ENCODE data around the gene LGSN. TPM values are rescaled to one million over a fixed set of nuclear protein-coding genes. Genes with fewer than 3 reads are reported as not detected.

The LGSN gene
- total and polyA plus RNA-seq, 10 of the 15 experiments (the other 5 are each of a cell fraction or from before 2014, with no cell fraction given): not detected

DNA sequence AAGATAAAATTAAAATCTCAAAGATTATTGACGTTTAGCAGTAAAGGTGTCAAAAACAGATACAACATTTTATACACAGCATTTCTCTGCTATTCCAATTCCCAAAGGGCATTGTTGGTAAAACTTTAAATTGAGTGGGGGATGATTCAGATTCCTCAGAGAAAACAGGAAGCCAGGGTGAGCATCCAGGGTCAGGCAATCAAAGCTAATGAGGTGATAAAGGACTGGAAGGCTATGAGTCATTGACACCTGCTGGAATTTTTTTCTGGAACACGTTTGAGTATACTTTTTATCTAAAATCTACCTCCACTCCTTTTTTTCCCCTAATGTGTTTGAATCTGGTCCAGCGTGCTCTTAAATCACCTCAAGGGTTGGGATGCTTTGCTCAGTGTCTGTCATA, 56.3 kb downstream of the LGSN start (continued):
- TF ChIP-seq IRF5 (IDR thresholded peaks at IDR 0.05; ENCODE audit: borderline replicate concordance) (no peak), RBBP5 (conservative IDR thresholded peaks at IDR 0.05) (no peak), DPF2 (IDR thresholded peaks at IDR 0.05) (no peak), EGR1 (IDR thresholded peaks at IDR 0.05; ENCODE audit: borderline replicate concordance in 1 of 2, low read depth in 2 of 2, low read length in 2 of 2) (no peak)

- FAIRE-seq: no peak
- SMC1A ChIA-PET (ENCODE audit: uncharacterized antibody, unreplicated experiment): interaction anchor here (0.7 to 1.3 kb wide), 5 partner anchors 10 to 235 kb away, joined by 3 to 4 read pairs (median 3); no protein-coding TSS in a partner anchor
- Histone ChIP-seq H3K4me2 (ENCODE audit: control insufficient read depth, insufficient read depth) (no peak overlapping the region), H3K4me3 (no peak overlapping the region), H4K20me1 (ENCODE audit: control insufficient read depth, insufficient read depth) (no peaks in the 10 kb centered on the region), H3K27ac (ENCODE audit: control insufficient read depth, insufficient read depth) (no peak overlapping the region), H3K27me3 (replicated peaks in 1 of 2; ENCODE audit: control insufficient read depth in 2 of 2, insufficient read depth in 2 of 2, low read length in 1 of 2) (no peaks in the 10 kb centered on the region), H3K9ac (ENCODE audit: control insufficient read depth, insufficient read depth, low read length) (no peak overlapping the region), H3K4me1 (ENCODE audit: control insufficient read depth, insufficient read depth, low read length) (no peaks in the 10 kb centered on the region), H3K36me3 (ENCODE audit: control insufficient read depth in 2 of 2, insufficient read depth in 2 of 2, low read length in 1 of 2) (no peaks in the 10 kb centered on the region), H3K9me3 (replicated peaks; ENCODE audit: control insufficient read depth, insufficient read depth, low read length) (no peaks in the 10 kb centered on the region), H2AFZ (ENCODE audit: control insufficient read depth, low read depth, low read length) (no peak overlapping the region), H3K79me2 (ENCODE audit: control insufficient read depth, insufficient read depth, low read length) (no peaks in the 10 kb centered on the region)
- POLR2A ChIA-PET: no interaction called here
- no peak for DNase-seq (ENCODE audit: low read depth, low spot score)
- CTCF ChIA-PET: interaction anchor here (0.6 to 1.4 kb wide), 4 partner anchors 10 to 524 kb away, joined by 3 read pairs; no protein-coding TSS in a partner anchor
- intact Hi-C loops (cut with micrococcal nuclease; ENCODE audit: unreplicated experiment): no loop called here
- WGBS (ENCODE audit: insufficient coverage, insufficient replicate concordance, low lambda C conversion rate, missing lambda C conversion rate): 27% methylated on average over 3 of the region's 3 CpGs
- TF ChIP-seq CUX1 (IDR thresholded peaks at IDR 0.05; ENCODE audit: insufficient replicate concordance, low read depth, low read length): no peak
- TF ChIP-seq IKZF1 (conservative IDR thresholded peaks at IDR 0.05): 0 out of 2 replicates have a peak, but pooled peaks have one; percentile 38
- TF ChIP-seq CREB1 (IDR thresholded peaks at IDR 0.05; ENCODE audit: low read depth): no peak
- peak; percentile 84 for TF ChIP-seq SPI1 (IDR thresholded peaks at IDR 0.05; ENCODE audit: borderline replicate concordance, insufficient read depth, low read depth, low read length)
- 0 out of 2 replicates have a peak, but pooled peaks have one; percentile 27 for TF ChIP-seq IRF4 (IDR thresholded peaks at IDR 0.05; ENCODE audit: low read depth, low read length)
- TF ChIP-seq IKZF2 (IDR thresholded peaks at IDR 0.05): peak in 1 of 2 experiments; percentile 17; a peak in 2 of 4 replicates
- TF ChIP-seq NR2F1 (conservative IDR thresholded peaks at IDR 0.05): peak; percentile 58
- TF ChIP-seq DPF2 (IDR thresholded peaks at IDR 0.05): 0 out of 2 replicates have a peak, but pooled peaks have one; percentile 41
- TF ChIP-seq, protein P1, sequence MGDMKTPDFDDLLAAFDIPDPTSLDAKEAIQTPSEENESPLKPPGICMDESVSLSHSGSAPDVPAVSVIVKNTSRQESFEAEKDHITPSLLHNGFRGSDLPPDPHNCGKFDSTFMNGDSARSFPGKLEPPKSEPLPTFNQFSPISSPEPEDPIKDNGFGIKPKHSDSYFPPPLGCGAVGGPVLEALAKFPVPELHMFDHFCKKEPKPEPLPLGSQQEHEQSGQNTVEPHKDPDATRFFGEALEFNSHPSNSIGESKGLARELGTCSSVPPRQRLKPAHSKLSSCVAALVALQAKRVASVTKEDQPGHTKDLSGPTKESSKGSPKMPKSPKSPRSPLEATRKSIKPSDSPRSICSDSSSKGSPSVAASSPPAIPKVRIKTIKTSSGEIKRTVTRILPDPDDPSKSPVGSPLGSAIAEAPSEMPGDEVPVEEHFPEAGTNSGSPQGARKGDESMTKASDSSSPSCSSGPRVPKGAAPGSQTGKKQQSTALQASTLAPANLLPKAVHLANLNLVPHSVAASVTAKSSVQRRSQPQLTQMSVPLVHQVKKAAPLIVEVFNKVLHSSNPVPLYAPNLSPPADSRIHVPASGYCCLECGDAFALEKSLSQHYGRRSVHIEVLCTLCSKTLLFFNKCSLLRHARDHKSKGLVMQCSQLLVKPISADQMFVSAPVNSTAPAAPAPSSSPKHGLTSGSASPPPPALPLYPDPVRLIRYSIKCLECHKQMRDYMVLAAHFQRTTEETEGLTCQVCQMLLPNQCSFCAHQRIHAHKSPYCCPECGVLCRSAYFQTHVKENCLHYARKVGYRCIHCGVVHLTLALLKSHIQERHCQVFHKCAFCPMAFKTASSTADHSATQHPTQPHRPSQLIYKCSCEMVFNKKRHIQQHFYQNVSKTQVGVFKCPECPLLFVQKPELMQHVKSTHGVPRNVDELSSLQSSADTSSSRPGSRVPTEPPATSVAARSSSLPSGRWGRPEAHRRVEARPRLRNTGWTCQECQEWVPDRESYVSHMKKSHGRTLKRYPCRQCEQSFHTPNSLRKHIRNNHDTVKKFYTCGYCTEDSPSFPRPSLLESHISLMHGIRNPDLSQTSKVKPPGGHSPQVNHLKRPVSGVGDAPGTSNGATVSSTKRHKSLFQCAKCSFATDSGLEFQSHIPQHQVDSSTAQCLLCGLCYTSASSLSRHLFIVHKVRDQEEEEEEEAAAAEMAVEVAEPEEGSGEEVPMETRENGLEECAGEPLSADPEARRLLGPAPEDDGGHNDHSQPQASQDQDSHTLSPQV (IDR thresholded peaks at IDR 0.05): no peak
- TF ChIP-seq MTA2 (IDR thresholded peaks at IDR 0.05; ENCODE audit: low read depth): peak; percentile 47; the same call in 1 of the 2 replicates
- BruUV-seq (replicated peaks): no TSS peak
- in situ Hi-C loops (cut with MboI): no loop called here
- RAD21 ChIA-PET (ENCODE audit: unreplicated experiment): no interaction called here
- peak; percentile 86 for ATAC-seq
These were observed 58.0 kb downstream of the LGSN start for GRCh38 chr6:63261820-63262219.
